Medulla oblongata (tissue), 1 donor: Measurements from ENCODE around the gene ESCO1.

Experiments used
- DNase-seq: peaks from one replicate; pipeline ENCODE4 v3.0.0-alpha.2; 2015; ENCODE audit errors: extremely low spot score

The ESCO1 gene

DNA sequence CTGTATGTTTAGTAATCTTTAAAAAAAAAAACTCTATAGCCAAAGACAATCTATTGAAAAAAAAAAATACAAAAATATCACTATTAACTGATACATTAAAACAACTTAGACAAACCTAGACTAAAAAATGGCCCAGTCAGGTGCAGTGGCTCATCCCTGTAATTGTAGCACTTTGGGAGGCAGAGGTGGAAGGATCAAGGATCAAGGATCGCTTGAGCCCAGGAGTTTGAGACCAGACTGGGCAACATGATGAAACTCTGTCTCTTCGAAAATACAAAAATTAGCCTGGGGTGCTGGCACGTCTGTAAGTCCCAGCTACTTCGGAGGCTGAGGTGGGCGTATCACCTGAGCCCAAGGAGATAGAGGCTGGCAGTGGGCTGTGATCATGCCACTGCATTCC is 16.1 kb downstream of the ESCO1 start:
- DNase-seq = no peak

DNA sequence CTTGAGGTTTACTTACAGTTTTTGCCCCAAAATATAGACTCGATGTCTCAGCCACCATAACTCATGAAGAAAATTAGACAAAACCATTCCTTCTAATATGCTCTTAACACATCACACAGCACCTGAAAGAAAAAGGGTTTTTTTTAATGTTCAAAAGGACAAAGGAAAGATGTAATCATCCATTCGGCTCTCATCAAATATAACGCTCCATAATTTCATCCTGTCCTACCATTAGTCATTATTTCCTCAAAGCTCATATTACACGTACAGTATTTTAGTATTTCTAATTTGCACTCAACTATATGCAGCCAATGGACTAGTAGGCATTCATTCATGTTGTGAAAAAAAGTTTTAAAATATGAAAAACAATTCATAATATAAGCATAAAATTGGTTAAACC is 24.8 kb downstream of the ESCO1 start:
- DNase-seq = no peak

DNA sequence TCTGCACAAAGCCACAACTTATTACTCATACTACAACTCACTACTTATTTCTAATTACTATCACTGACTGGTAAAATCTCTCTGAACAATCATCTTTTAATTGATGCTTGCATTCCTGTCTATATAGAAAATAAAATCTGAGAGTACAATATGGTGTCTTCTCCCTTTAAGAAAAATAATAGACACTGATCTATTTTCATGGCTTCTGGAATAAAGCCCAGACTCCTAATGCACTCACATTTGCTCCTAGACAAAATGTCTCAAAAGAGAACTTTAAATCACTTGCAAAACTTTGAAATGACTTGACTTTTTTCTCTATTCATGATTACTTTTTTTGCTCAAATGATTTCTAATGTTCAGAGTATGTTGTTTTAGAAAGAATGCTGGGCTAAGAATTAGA is 28.7 kb downstream of the ESCO1 start:
- no peak for DNase-seq

DNA sequence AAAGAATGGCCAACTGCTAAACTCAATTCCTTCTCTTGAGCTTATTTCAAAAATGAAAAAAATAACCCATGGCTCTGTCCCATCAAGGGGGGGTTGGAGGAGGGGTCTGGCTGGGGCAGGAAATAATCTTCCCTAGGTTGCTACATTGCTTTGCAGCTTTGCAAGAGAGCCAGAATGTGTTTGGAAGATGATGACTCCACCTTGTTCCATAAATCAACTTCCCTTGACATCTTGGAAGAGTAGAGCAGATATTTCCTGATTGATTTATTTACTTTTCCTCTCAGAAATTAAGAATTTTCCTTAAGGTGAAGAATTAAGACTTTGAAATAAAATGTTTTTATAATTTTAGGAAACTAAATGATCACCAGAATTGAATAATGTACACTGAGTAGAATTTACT is 41.3 kb downstream of the ESCO1 start:
- DNase-seq = no peak

DNA sequence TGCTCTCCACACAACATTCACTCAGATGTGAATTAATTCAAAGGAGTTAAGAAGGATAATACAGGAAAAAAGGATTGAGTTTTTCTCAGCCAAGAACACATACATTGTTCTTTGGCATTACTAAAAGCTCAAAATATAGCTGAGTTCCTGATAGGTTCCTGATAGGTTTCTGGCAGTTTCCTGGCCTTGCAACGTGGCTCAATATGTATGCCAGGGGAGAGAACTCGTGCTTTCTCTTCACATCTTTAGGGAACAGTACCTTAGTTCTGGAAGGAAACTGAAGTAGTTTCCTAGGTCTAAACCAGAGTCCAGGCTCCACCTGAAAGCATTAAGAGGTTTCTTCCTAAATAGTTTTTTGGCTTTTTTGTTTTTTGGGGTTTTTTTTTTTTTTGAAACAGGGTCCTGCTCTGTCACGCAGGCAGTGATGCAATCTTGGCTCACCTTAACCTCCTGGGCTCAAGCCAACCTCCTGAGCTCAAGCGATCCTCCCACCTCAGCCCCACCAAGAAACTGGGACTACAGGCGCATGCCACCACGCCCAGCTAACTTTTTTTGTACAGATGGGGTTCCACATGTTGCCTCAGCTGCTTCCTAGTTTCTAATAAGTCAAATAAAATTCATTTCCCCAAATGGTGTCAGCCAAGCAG is 42.8 kb downstream of the ESCO1 start:
- DNase-seq = no peak

DNA sequence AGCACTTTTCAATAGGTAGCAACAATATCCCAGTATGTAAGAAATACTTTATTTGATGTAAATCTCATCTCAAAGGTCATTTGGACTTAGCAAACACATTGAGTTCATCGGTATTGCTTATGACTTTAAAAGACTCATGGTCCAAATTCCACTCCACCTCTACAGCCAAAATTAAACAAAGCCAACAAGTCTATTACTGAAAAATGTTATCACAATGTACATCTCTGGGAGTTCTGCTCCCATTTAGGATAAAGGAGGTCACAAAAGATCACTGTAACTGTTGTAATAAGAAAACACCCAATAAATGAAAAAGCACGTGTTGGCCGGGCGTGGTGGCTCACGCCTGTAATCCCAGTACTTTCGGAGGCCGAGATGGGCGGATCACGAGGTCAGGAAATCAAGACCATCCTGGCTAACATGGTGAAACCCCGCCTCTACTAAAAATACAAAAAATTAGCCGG is 50.0 kb downstream of the ESCO1 start:
- no peak for DNase-seq

DNA sequence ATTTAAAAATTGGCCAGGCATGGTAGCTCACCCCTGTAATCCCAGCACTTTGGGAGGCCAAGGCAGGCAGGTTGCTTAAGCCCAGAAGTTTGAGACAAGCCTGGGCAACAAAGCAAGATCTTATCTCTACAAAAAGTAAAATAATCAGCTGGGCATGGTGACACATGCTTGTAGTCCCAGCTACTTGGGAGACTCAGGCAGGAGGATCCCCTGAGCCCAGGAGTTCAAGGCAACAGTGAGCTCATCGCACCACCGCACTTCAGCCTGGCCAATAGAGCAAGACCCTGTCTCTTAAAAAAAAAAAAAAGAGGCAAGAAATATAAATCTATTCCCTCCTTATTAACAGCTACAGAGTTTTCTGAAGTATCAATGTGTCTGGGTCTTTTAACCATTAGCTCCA is 51.9 kb downstream of the ESCO1 start:
- no peak for DNase-seq

DNA sequence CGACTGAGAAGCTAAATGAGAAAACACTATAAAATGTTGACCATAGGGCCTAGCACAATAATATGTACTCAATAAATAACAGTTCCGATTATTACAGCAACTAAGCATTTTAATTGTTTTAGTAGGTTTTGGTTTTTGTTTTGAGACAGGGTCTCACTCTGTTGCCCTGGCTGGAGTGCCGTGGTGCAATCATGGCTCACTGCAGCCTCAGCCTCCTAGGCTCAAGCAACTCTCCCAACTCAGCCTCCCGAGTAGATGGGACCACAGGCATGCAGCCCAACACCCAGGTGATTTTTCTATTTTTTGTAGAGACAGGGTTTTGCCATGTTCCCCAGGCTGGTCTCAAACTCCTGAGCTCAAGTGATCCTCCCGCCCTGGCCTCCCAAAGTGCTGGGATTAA is 54.1 kb downstream of the ESCO1 start:
- DNase-seq = no peak

DNA sequence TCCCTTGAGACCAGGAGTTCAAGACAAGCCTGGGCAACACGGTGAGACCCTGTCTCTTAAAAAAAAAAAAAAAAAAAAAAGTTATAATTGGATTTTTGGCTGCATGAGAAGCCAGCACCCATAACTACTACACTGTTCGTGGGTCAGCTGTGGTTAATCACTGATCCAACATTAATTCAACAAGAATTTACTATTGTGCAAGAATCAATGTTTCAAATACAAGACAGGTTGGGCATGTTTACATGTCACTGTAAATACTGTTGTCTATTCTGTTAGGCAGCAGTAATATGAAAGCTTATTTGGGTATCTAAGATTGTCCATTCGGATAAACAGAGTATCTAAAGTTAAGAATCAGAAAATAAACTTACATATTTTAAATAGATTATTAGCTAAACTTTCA is 62.3 kb downstream of the ESCO1 start:
- no peak for DNase-seq

DNA sequence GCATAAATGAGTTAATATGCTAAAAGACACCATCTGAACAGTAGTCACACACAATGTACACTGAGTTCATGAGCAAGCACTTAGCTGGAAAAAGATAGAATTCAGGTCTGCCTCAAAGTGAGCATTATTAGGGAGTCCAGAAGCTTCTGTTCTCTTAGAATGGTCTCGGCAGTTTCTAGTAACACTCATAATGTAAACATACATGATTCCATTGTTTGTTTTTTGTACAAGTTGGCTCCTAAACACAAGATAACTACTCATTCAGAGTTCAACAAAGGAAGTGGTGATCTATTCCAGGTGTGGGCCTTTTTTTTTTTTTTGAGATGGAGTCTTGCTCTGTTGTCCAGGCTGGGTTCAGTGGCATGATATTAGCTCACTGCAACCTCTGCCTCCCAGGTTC is 66.2 kb downstream of the ESCO1 start:
- no peak for DNase-seq

DNA sequence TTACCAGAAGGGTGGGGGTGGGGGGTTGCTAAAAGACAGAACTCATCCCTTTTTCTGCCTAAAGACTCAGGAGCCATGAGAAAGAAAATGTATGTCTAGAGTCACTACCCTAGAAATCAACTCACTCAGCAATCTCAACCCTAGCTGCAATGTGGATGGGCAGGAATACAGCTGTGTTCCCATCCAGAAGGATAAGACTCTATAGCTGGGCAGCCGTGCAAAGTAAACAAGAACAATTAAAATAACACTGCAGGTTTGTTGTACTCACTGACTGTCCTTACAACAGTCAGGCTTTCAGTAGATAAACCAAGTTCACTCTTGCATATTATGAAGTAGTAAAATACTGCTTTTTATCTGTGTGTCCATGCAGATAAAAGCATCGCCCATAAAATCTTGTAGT is 74.0 kb downstream of the ESCO1 start:
- DNase-seq = no peak

DNA sequence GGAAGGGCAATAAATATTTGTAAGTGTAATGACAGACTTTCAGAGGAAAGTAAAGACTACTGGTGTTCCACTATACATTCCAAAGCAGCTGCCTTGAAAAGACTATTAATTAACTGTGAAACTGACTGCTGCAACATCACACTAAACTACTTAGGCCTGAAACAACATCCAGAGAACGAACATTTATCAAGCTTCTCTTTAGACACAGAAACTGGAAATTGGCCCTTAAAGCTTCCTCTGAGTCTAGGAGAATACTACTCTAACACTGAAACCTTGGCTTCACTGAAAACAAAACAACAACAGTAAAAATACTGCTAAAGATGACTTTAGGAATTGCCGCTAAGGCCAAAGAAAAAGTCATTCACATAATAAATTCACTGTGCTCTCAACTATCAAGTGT is 74.6 kb downstream of the ESCO1 start:
- no peak for DNase-seq

DNA sequence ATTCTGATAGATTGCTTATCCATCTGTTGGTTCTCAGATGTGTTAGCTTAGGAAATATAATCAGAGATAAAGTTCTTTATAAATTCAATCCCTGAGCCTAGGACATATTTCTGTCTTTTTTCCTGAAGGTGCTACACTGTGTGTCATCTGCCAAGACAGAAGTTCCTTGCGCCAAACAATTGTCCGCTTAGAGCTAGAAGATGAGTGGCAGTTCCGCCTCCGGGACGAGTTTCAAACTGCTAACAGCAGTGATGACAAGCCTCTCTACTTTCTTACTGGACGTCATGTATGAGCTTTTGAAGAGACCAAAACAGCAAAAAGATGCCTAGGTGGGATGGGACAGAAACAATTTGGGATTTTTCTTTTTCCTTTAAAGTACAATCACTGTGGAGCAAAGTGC is 78.0 kb downstream of the ESCO1 start:
- no peak for DNase-seq

DNA sequence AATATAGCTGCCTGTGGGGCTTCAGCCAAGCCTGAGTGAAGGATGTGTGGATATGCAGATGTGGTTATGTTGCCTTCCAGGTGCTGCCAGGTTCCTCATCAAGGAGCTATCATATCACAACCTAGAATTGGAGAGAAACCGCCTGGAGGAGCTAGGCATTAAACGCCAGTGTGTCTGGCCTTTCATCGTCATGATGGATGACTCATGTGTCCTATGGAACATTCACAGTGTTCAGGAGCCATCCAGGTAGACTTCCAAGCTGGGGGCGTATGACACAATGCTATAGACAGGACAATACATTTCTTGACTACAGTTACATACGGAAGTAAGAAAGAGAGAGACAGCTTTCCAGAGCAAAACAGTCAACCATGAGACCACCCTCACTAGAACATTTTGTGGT is 86.8 kb downstream of the ESCO1 start:
- DNase-seq = no peak

DNA sequence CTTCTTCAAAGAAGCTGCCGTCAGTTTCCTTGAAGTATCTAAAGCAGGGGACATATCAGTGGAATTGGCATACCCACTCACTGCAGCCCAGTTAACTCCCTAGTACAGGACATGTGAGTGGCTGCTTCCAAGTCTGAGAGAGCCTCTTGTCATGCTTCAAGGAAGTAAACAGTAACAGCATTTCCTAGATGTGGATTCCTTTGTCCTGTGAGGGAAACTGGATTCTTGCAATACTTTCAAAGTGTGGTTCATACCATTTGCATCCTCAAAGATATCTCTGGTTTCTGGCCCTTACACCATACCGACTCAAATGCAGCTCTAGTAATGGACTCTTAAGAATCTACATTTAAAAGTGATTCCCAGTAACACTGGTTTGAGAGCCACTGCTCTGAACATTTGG is 87.2 kb downstream of the ESCO1 start:
- no peak for DNase-seq

DNA sequence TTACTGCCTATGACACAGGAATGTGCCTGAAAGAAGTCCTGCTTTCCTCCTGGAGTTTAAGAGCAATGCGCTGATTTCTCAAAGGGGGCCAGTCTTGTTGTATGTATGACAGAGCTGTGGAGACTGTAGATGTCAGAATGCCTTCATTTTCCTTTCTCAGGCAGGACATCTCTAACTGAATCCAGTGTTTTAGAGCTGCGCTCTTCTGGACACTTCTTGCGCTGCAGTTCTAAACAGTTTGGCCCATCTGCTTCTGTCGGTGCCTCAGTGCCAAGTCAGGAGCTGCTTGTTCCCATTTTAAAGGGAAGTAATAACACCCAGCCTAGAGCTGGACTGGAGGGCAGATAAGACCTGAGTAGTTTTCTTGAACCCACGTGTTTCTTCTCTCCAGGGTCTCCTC is 91.4 kb downstream of the ESCO1 start:
- no peak for DNase-seq

DNA sequence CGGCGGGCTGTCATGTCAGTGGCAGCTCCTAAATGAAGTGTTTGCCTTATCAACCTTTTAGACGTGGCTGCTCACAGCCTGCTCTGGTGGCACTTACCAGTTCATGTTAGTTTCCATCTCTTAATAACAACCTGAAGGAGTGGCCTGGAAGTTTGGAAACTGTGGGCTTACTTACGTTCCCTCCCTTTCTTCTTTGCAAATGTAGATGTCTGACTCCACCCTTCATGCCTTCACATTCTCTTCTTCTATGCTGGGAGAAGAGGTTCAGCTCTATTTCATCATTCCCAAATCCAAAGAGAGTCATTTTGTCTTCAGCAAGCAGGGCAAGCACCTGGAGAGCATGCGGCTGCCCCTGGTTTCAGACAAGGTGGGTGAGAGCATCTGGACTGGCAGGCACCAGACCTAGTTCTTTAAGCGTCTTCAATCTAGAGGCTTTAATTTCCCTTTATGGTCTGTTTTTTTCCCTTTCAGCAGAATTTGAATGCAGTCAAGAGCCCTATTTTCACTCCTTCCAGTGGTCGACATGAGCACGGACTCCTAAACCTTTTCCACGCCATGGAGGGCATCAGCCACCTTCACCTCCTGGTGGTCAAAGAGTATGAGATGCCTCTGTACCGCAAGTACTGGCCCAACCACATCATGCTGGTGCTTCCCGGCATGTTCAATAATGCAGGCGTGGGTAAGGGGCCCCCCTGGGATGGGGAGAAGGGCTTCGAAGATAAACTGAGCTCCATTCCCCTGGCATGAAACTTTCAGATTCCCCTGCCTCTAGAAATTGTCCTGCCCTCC is 92.4 kb downstream of the ESCO1 start:
- DNase-seq = no peak

DNA sequence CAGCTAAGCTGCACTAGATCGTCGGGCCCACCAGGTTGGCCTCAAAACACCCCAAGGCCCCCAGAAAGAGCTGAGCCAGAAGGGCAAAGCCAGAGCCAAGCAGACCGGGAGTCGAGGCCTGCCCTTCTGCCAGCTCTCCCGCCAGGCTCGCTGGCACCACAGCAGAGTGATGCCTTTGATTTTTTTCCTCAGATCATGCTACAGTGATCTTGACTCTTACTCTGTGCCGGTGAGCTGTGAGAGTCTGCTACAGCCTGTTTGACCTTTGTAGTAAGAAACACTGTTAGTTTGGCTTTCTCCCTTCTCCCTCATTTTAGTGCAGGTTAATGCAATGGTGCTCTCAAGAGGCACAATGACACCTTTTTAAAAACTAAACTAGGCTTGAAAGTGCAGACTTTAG is 97.8 kb downstream of the ESCO1 start:
- DNase-seq = no peak

DNA sequence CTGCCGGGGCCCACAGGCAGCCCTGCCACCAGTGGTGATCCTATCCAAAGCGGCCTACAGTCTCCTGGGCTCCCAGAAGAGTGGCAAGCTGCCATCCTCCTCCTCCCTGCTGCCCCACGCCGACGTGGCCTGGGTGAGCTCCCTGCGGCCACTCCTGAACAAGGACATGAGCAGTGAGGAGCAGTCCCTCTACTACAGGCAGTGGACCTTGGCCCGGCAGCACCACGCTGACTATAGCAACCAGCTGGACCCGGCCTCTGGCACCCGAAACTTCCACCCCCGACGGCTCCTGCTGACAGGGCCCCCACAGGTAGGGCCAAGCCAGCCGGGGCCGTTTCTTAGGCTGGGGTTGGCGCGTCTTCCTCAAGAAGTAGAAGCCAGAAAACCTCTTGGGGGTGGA is 100.5 kb downstream of the ESCO1 start:
- no peak for DNase-seq

DNA sequence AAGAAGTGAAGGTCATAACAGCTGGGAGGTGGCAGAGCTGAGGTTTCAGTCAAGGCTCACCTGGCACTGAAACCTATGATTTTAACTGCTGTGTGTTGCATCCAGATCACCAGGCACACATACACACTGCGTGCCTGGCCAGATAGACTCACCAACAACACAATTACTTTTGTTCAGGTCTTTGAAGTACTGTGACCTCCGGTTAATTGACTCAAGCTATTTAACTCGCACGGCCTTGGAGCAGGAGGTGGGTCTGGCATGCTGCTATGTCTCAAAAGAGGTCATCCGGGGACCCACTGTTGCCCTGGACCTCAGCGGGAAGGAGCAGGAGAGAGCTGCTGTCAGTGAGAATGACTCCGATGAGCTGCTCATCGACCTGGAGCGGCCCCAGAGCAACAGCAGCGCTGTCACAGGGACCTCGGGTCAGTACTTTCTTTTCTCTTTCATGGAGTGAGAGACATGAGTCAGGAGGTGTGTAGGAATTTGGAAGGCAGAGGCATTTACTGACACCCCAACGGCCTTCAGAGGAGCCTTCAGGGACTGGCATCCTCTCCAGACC is 104.1 kb downstream of the ESCO1 start:
- DNase-seq = no peak

DNA sequence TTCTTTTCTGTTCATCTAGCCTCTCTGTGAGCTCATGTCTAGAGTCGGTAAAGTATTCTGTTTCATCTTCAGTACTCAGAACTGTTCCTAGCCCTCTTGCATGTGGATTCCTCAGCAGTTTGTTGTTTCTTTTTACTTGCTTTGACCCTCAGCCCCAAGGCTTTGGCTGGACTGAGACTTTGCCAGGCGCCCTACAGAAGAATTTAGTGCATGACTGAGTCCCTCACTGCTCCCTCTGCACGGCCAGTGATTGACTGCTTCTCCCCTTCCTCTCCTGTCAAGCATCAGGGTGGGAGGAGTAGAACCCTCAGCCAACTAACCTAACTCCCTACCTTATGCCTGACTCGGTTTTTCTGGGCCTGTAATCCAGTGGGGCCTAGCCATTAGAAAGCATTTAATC is 109.8 kb downstream of the ESCO1 start:
- DNase-seq = no peak

DNA sequence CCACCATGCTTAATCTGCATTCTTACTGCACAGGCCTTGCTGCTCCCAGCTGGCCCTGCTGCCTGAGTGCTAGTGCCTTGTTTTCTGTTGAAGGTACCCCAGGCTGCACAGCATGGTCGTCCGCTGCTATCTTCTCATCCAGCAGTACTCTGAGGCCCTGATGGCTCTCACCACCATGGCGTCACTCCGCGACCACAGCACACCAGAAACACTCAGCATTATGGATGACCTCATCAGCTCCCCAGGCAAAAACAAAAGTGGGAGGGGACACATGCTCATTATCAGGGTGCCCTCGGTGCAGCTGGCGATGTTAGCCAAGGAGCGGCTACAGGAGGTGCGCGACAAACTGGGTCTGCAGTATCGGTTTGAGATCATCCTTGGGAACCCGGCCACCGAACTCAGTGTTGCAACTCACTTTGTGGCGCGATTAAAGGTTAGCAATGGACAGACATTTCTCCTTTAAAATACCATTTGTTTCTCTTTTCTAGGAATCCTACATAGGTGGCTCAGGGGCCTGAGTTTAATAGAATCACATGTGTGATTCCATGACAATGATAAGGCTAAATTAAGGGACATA is 110.5 kb downstream of the ESCO1 start:
- no peak for DNase-seq
